ENCODE results near the gene C11orf68. TPM values are rescaled to one million over a fixed set of nuclear protein-coding genes. Genes with fewer than 3 reads are reported as not detected.

The C11orf68 gene
- total RNA-seq, 3 donors from 2014 or later (not counting 1 experiment from before 2014, with no cell fraction given): 19.9 to 28.3 (median 20.7) TPM

- Mint-ChIP-seq H3K27ac (peak overlapping the region; percentile 83 to 84), H3K4me1 (peaks cover 55 to 79% of the 10 kb centered on the region in 2 donors), H3K36me3 (no peaks in the 10 kb centered on the region), H3K27me3 (ENCODE audit: low read depth in 2 of 2) (no peaks in the 10 kb centered on the region), H3K9me3 (no peaks in the 10 kb centered on the region), H3K4me3 (peak overlapping the region; percentile 6)
- DNase-seq (no peak), ATAC-seq (no peak)
- Histone ChIP-seq H3K36me3 (ENCODE audit: control insufficient read depth, insufficient read depth, low read length) (peaks cover 34% of the 10 kb centered on the region), H3K4me3 (ENCODE audit: low read length) (no peak overlapping the region), H3K4me1 (ENCODE audit: control insufficient read depth, insufficient read depth, low read length) (peaks cover 78% of the 10 kb centered on the region), H3K27me3 (ENCODE audit: control insufficient read depth, insufficient read depth, low read length) (no peaks in the 10 kb centered on the region), H3K9me3 (ENCODE audit: control insufficient read depth, insufficient read depth, low read length) (no peaks in the 10 kb centered on the region), H3K27ac (ENCODE audit: low read length) (no peak overlapping the region)
- no peak for TF ChIP-seq CTCF (IDR thresholded peaks at IDR 0.05)
- WGBS (ENCODE audit: insufficient coverage): 90% methylated on average over 10 of the region's 13 CpGs
- intact Hi-C loops (cut with micrococcal nuclease): no loop called here
Observed at GRCh38 chr11:65883058-65883761, 35.7 kb downstream of the C11orf68 start.

- ATAC-seq: no peak
- DNase-seq: no peak
- Mint-ChIP-seq H3K27ac (peak overlapping the region; percentile 85 to 95), H3K4me3 (peak overlapping the region; percentile 90), H3K27me3 (ENCODE audit: low read depth in 2 of 2) (no peaks in the 10 kb centered on the region), H3K9me3 (no peaks in the 10 kb centered on the region), H3K36me3 (no peaks in the 10 kb centered on the region), H3K4me1 (peaks cover 49 to 76% of the 10 kb centered on the region in 2 donors)
- H3K27ac ChIP-seq (ENCODE audit: low read length): peak overlapping the region; percentile 82
- H3K36me3 ChIP-seq (ENCODE audit: control insufficient read depth, insufficient read depth, low read length): peaks cover 34% of the 10 kb centered on the region
- no peaks in the 10 kb centered on the region for H3K9me3 ChIP-seq (ENCODE audit: control insufficient read depth, insufficient read depth, low read length)
- no peak overlapping the region for H3K4me3 ChIP-seq (ENCODE audit: low read length)
- intact Hi-C loops (cut with micrococcal nuclease): no loop called here
- no peak for TF ChIP-seq CTCF (IDR thresholded peaks at IDR 0.05)
- peaks cover 77% of the 10 kb centered on the region for H3K4me1 ChIP-seq (ENCODE audit: control insufficient read depth, insufficient read depth, low read length)
- H3K27me3 ChIP-seq (ENCODE audit: control insufficient read depth, insufficient read depth, low read length): no peaks in the 10 kb centered on the region
- WGBS (ENCODE audit: insufficient coverage): 89% methylated on average over 30 of the region's 30 CpGs
Observed at GRCh38 chr11:65882120-65883057, 36.5 kb downstream of the C11orf68 start.

GRCh38 chr11:65880844-65881421 is 37.9 kb downstream of the C11orf68 start:
- Mint-ChIP-seq H3K27ac (peak overlapping the region; percentile 85 to 95), H3K4me3 (peak overlapping the region; percentile 90), H3K27me3 (ENCODE audit: low read depth in 2 of 2) (no peaks in the 10 kb centered on the region), H3K36me3 (no peaks in the 10 kb centered on the region), H3K4me1 (peaks cover 42 to 70% of the 10 kb centered on the region in 2 donors), H3K9me3 (no peaks in the 10 kb centered on the region)
- H3K36me3 ChIP-seq (ENCODE audit: control insufficient read depth, insufficient read depth, low read length): peaks cover 31% of the 10 kb centered on the region
- ATAC-seq (peak; percentile 45 to 55 (median 48)), DNase-seq (peak in 1 of 2 donors; percentile 48)
- H3K9me3 ChIP-seq (ENCODE audit: control insufficient read depth, insufficient read depth, low read length): no peaks in the 10 kb centered on the region
- intact Hi-C loops (cut with micrococcal nuclease): no loop called here
- no peaks in the 10 kb centered on the region for H3K27me3 ChIP-seq (ENCODE audit: control insufficient read depth, insufficient read depth, low read length)
- peak overlapping the region; percentile 82 for H3K27ac ChIP-seq (ENCODE audit: low read length)
- peak overlapping the region; percentile 81 for H3K4me3 ChIP-seq (ENCODE audit: low read length)
- peaks cover 82% of the 10 kb centered on the region for H3K4me1 ChIP-seq (ENCODE audit: control insufficient read depth, insufficient read depth, low read length)
- 20% methylated on average over 7 of the region's 7 CpGs for WGBS (ENCODE audit: insufficient coverage)
- TF ChIP-seq CTCF (IDR thresholded peaks at IDR 0.05): no peak
